Activated naive CD8-positive, alpha-beta T cell treated with anti-CD3 and anti-CD28 coated beads, Interleukin-2, amount 10 ng/mL, durations not matched to agents 7 days and 5 days (primary cell): ENCODE measurements around the gene ELK3. TPM values are rescaled to one million over a fixed set of nuclear protein-coding genes. Genes with fewer than 3 reads are reported as not detected.
"Not testable (repeated sequence)": the region's sequence is repeated elsewhere in the genome, so short reads cannot be mapped to it uniquely, and the experiment has no call there.

Experiments
- ATAC-seq: fragments of 150-1000 bp; cut with Tn5 transposase; one replicate; pipeline ENCODE4 v1.10.0; 2021; ENCODE audit warnings: low read depth, moderate library complexity
- POLR2A ChIA-PET: fragments of 350-600 bp; sonication (Branson Sonifier 250); formaldehyde crosslinking; loops from one replicate; lab custom pipeline; 2021; ENCODE audit warnings: antibody characterized with exemption; lab: Charles Lee
- DNase-seq: peaks from one replicate; pipeline ENCODE4 v3.0.0; 2021
- H3K27ac Mint-ChIP-seq: one replicate; pipeline ENCODE4 v1.8.0; 2022; ENCODE audit warnings: mild to moderate bottlenecking, mixed read lengths
- H3K27me3 Mint-ChIP-seq: one replicate; pipeline ENCODE4 v1.8.0; 2022; ENCODE audit warnings: mild to moderate bottlenecking, moderate library complexity, mixed read lengths
- H3K36me3 Mint-ChIP-seq: one replicate; pipeline ENCODE4 v1.8.0; 2021; ENCODE audit warnings: mild to moderate bottlenecking, mixed read lengths
- H3K4me1 Mint-ChIP-seq: one replicate; pipeline ENCODE4 v1.8.0; 2021; ENCODE audit warnings: mixed read lengths
- H3K4me3 Mint-ChIP-seq: one replicate; pipeline ENCODE4 v1.8.0; 2022; ENCODE audit warnings: mild to moderate bottlenecking, moderate library complexity, mixed read lengths
- H3K9me3 Mint-ChIP-seq: one replicate; pipeline ENCODE4 v1.8.0; 2021; ENCODE audit warnings: mixed read lengths
- total RNA-seq, 2 experiments: library from RNA; stranded (reverse); gene quantifications; one replicate each; pipeline ENCODE4 v1.2.3, GENCODE V29; 2021

The ELK3 gene
- total RNA-seq, 2 experiments from 2014 or later, result 19.1 to 19.4 TPM

DNA sequence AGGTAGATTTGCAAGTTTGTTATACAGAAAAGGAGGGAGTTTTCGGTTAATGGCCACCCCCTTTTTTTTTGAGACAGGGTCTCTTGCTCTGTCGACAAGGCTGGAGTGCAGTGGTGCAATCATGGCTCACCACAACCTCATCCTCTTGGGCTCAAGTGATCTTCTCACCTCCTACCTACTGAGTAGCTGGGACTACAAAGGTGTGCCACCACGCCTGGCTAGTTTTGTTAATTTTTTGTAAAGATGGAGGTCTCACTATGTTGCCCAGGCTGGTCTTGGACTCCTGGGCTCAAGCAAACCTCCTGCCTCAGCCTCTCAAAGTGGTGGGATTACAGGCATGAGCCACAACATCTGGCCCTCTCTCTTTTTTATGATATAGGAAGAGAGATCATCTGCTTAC is 111.5 kb downstream of the ELK3 start:
- ATAC-seq, result no peak
- DNase-seq, result no peak
- Mint-ChIP-seq H3K36me3 (peaks cover 19% of the 10 kb centered on the region), H3K27ac (no peak overlapping the region), H3K9me3 (no peaks in the 10 kb centered on the region), H3K4me3 (peak overlapping the region; percentile 11), H3K27me3 (no peaks in the 10 kb centered on the region), H3K4me1 (peaks cover 13% of the 10 kb centered on the region)
- POLR2A ChIA-PET, result no interaction called here

DNA sequence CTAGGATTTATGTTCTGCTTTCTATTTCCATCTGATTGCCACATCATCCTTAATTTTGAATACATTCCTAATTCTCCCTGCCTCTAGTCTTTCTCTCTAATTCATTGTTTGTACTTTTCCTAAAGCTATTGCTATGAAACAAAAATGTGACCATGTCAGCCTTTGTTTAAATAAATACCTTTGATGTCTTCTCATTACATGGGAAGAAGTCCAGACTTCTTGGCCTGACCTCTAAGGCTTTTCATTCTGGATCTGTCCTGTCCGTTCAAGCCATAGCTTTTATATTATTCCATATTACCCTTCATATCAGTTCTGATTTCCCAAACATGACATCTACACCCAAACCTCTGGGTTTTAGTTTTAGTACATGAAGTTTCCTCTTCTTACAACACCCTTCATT is 114.7 kb downstream of the ELK3 start:
- H3K4me1 Mint-ChIP-seq, result peaks cover 12% of the 10 kb centered on the region
- ATAC-seq, result no peak
- no peak for DNase-seq
- H3K27me3 Mint-ChIP-seq, result no peaks in the 10 kb centered on the region
- POLR2A ChIA-PET, result no interaction called here
- H3K9me3 Mint-ChIP-seq, result no peaks in the 10 kb centered on the region
- H3K36me3 Mint-ChIP-seq, result peaks cover 21% of the 10 kb centered on the region
- no peak overlapping the region for H3K27ac Mint-ChIP-seq
- H3K4me3 Mint-ChIP-seq, result no peak overlapping the region

DNA sequence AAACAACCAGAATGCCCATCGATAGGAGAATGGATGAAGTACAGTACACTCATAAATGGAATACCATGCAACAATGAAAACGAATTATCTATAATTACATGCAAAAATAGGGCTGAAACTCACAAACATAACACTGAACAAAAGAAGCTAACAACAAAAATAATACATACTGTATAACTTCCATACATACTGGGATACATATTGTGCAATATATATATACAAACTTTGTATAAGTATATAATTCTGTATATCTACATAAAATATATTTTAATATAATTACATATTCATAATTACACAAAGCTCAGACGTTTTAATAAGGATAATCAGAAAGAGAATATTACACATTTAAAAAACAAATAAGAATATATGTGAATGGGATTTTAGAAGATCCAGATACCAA is 115.9 kb downstream of the ELK3 start:
- no peaks in the 10 kb centered on the region for H3K9me3 Mint-ChIP-seq
- no peaks in the 10 kb centered on the region for H3K27me3 Mint-ChIP-seq
- H3K36me3 Mint-ChIP-seq, result peaks cover 21% of the 10 kb centered on the region
- H3K27ac Mint-ChIP-seq, result no peak overlapping the region
- DNase-seq (no peak), ATAC-seq (no peak)
- no peak overlapping the region for H3K4me3 Mint-ChIP-seq
- POLR2A ChIA-PET, result no interaction called here
- peaks cover 11% of the 10 kb centered on the region for H3K4me1 Mint-ChIP-seq

DNA sequence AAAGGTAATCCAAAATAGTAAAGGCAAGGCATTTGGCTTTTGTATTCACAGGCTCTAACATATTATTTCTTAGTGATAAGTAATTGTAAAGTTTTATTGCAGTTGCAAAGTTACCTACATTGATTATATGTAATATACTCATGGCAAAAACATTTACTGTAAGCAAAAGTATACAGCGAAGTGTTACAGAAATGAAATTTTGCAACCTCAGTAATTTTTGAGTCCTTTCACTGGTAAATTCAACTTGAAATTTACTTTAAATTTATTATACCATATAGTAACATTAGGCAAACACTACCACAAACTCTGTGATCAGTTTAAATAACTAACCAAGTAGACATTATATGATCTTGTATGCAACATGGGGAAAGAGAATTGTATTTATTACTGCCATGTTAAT is 117.0 kb downstream of the ELK3 start:
- H3K4me1 Mint-ChIP-seq, result peaks cover 11% of the 10 kb centered on the region
- no peak overlapping the region for H3K4me3 Mint-ChIP-seq
- no peaks in the 10 kb centered on the region for H3K9me3 Mint-ChIP-seq
- H3K27me3 Mint-ChIP-seq, result no peaks in the 10 kb centered on the region
- H3K36me3 Mint-ChIP-seq, result peaks cover 17% of the 10 kb centered on the region
- ATAC-seq (no peak), DNase-seq (no peak)
- no peak overlapping the region for H3K27ac Mint-ChIP-seq
- POLR2A ChIA-PET, result no interaction called here

DNA sequence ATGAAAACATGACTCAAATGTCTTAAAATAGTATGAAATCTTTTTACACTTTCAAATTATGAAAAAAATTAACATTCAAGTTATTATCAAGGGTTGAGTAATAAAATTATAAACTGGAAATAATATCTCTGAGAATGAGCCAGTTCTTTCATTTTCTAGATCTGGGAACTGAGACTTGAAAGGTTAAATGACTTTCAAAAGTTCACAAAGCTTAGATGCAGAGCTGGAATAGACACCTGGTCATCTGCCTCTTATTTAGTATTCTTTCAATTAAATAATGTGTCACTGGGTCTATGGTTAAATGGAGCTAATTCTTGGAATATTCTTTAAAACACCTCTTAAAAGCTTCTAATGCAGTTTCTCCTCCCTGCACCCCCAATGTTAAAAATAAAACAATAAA is 119.4 kb downstream of the ELK3 start:
- DNase-seq (no peak), ATAC-seq (no peak)
- H3K4me1 Mint-ChIP-seq, result peaks cover 6% of the 10 kb centered on the region
- H3K36me3 Mint-ChIP-seq, result peaks cover 11% of the 10 kb centered on the region
- no peaks in the 10 kb centered on the region for H3K27me3 Mint-ChIP-seq
- no peak overlapping the region for H3K4me3 Mint-ChIP-seq
- no peaks in the 10 kb centered on the region for H3K9me3 Mint-ChIP-seq
- H3K27ac Mint-ChIP-seq, result no peak overlapping the region
- POLR2A ChIA-PET, result no interaction called here

DNA sequence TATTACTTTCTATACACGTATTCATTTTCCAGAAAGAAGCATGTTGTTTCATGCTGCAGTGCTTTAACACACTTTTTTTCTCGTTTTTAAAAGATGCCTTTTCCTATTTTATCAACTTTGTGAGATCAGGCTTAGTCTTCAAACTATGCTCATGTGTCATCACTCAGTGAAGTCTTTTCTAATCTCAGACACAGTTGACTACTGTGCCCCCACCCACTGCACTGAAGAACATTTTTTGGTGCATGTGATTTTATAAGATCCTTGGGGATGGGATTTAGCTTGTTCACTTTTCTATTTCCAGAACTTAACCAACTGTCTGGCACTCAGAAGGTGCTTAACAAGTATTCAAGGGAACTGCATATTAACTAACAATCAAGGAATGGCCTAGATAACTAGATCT is 120.5 kb downstream of the ELK3 start:
- ATAC-seq (no peak), DNase-seq (no peak)
- peaks cover 9% of the 10 kb centered on the region for H3K36me3 Mint-ChIP-seq
- POLR2A ChIA-PET, result no interaction called here
- no peaks in the 10 kb centered on the region for H3K9me3 Mint-ChIP-seq
- H3K27ac Mint-ChIP-seq, result no peak overlapping the region
- H3K4me3 Mint-ChIP-seq, result no peak overlapping the region
- H3K4me1 Mint-ChIP-seq, result peaks cover 5% of the 10 kb centered on the region
- no peaks in the 10 kb centered on the region for H3K27me3 Mint-ChIP-seq

DNA sequence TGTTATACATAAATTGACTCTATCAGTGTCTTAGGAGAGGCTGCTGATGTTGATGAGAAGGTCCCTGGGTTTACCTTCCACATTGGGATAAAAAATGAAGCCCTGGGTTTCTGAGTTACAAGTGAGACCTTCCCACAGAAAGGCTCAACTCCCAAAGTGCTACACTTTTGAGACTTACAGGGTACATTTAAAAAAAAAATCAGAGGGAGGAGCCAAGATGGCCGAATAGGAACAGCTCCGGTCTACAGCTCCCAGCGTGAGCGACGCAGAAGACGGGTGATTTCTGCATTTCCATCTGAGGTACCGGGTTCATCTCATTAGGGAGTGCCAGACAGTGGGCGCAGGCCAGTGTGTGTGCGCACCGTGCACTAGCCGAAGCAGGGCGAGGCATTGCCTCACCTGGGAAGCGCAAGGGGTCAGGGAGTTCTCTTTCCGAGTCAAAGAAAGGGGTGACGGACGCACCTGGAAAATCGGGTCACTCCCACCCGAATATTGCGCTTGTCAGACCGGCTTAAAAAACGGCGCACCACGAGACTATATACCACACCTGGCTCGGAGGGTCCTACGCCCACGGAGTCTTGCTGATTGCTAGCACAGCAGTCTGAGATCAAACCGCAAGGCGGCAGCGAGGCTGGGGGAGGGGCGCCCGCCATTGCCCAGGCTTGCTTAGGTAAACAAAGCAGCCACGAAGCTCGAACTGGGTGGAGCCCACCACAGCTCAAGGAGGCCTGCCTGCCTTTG is 121.7 kb downstream of the ELK3 start:
- H3K36me3 Mint-ChIP-seq, H3K9me3 Mint-ChIP-seq, H3K27me3 Mint-ChIP-seq, H3K4me1 Mint-ChIP-seq: not testable (repeated sequence)
- H3K4me3 Mint-ChIP-seq, result peak overlapping the region; percentile 85
- POLR2A ChIA-PET, result interaction anchor here (1.7 kb wide), 1 partner anchor 84 kb away, joined by 9 read pairs; the partner anchor contains the start of gene CDK17
- peak overlapping the region; percentile 79 for H3K27ac Mint-ChIP-seq
- ATAC-seq (peak; percentile 50), DNase-seq (peak; percentile 54)

DNA sequence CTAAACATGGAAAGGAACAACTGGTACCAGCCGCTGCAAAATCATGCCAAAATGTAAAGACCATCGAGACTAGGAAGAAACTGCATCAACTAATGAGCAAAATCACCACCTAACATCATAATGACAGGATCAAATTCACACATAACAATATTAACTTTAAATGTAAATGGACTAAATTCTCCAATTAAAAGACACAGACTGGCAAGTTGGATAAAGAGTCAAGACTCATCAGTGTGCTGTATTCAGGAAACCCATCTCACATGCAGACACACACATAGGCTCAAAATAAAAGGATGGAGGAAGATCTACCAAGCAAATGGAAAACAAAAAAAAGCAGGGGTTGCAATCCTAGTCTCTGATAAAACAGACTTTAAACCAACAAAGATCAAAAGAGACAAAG is 123.6 kb downstream of the ELK3 start:
- H3K4me3 Mint-ChIP-seq, H3K4me1 Mint-ChIP-seq, POLR2A ChIA-PET, H3K27ac Mint-ChIP-seq, ATAC-seq, H3K9me3 Mint-ChIP-seq, DNase-seq, H3K27me3 Mint-ChIP-seq: not testable (repeated sequence)
- H3K36me3 Mint-ChIP-seq, result peaks cover 12% of the 10 kb centered on the region

Other genes starting within 250 kb of the ELK3 start
- under 1 TPM; 0.14 to 0.23 TPM for gene HAL, start 198.0 kb upstream of the ELK3 start, total RNA-seq
- gene LTA4H, start 158.8 kb upstream of the ELK3 start, total RNA-seq, result 10 to 100 TPM; 49.2 to 50.7 TPM
- 10 to 100 TPM; 51.7 to 60.6 TPM for gene CDK17, start 206.1 kb downstream of the ELK3 start, total RNA-seq